Measurements from ENCODE around the gene ARSG.

- TF ChIP-seq CTCF (conservative IDR thresholded peaks at IDR 0.05; ENCODE audit: low read depth in 2 of 2): no peak
- TF ChIP-seq EZH2phosphoT487 (IDR thresholded peaks at IDR 0.05; ENCODE audit: unreplicated experiment): no peak
Observed at GRCh38 chr17:68296217-68297191, 5.2 kb downstream of the ARSG start.
